ENCODE data around the gene EYS. TPM values are rescaled to one million over a fixed set of nuclear protein-coding genes. Genes with fewer than 3 reads are reported as not detected.

EYS gene
- total RNA-seq, 1 experiment from 2014 or later, result 1.5 TPM

DNA sequence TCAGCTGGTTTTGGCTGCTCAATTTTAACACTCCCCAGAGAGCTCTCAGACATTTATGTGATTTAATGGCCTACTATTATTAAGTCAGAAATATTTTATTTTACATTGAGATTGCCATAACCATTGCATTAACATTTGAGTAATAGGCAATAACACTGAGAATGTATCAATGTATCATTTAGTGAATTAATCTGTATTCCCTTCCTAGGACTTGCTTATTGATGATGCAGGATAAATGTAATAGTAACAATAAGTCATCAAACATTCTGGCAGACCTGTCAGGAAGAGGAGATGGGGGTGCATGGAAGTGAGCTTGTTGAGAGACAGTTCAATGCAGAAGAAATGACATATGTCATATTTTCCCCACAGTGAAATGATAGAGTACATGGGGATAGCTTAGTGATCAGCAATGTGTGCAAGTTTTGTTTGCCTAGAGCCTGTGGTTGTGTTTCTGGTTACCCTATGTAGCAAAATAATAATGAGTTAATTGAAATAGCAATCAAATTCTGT lies 458.9 kb downstream of the EYS start:
- ChIA-PET POLR2A (no interaction called here), CTCF (interaction anchor here (0.9 kb wide), 1 partner anchor 15 kb away, joined by 4 read pairs; no protein-coding TSS in a partner anchor)
- intact Hi-C loops (cut with micrococcal nuclease), result no loop called here
- no peaks in the 10 kb centered on the region for H3K9me3 Mint-ChIP-seq (ENCODE audit: unreplicated experiment)
- H3K4me1 Mint-ChIP-seq (ENCODE audit: insufficient read depth, unreplicated experiment), result no peaks in the 10 kb centered on the region
- no peak for DNase-seq (ENCODE audit: unreplicated experiment)
- no peaks in the 10 kb centered on the region for H3K27me3 Mint-ChIP-seq (ENCODE audit: insufficient read depth, unreplicated experiment)
- no peak overlapping the region for H3K27ac Mint-ChIP-seq (ENCODE audit: low read depth, unreplicated experiment)
- H3K4me3 Mint-ChIP-seq (ENCODE audit: unreplicated experiment), result no peak overlapping the region
- TF ChIP-seq, protein P1, sequence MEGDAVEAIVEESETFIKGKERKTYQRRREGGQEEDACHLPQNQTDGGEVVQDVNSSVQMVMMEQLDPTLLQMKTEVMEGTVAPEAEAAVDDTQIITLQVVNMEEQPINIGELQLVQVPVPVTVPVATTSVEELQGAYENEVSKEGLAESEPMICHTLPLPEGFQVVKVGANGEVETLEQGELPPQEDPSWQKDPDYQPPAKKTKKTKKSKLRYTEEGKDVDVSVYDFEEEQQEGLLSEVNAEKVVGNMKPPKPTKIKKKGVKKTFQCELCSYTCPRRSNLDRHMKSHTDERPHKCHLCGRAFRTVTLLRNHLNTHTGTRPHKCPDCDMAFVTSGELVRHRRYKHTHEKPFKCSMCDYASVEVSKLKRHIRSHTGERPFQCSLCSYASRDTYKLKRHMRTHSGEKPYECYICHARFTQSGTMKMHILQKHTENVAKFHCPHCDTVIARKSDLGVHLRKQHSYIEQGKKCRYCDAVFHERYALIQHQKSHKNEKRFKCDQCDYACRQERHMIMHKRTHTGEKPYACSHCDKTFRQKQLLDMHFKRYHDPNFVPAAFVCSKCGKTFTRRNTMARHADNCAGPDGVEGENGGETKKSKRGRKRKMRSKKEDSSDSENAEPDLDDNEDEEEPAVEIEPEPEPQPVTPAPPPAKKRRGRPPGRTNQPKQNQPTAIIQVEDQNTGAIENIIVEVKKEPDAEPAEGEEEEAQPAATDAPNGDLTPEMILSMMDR (IDR thresholded peaks at IDR 0.05; ENCODE audit: unreplicated experiment), result no peak
- no TSS peak for BruUV-seq (replicated peaks)
- H3K36me3 Mint-ChIP-seq (ENCODE audit: insufficient read depth, unreplicated experiment), result no peaks in the 10 kb centered on the region

DNA sequence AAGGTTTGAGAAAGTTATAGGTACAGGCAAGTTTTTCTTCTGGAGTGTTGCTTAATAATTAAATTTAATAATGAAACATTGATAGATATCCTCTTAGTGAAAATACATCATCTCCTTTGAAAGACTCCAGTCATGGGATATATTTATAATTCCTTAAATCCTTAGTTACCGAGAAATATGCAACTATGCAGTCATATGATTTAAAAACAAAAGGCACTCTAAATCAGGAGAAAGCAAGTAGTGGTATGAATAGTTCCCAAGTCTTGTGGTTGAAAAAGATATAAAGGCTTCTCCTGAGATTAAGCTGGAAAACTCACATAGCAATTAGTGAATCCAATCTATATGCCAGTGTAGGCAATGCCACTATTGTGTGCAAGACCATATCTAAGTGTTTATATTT lies 475.4 kb downstream of the EYS start:
- H3K9me3 Mint-ChIP-seq (ENCODE audit: unreplicated experiment), result no peaks in the 10 kb centered on the region
- H3K36me3 Mint-ChIP-seq (ENCODE audit: insufficient read depth, unreplicated experiment), result no peaks in the 10 kb centered on the region
- no TSS peak for BruUV-seq (replicated peaks)
- H3K4me1 Mint-ChIP-seq (ENCODE audit: insufficient read depth, unreplicated experiment), result peaks cover 15% of the 10 kb centered on the region
- POLR2A ChIA-PET, result no interaction called here
- no peaks in the 10 kb centered on the region for H3K27me3 Mint-ChIP-seq (ENCODE audit: insufficient read depth, unreplicated experiment)
- TF ChIP-seq, protein P1 (IDR thresholded peaks at IDR 0.05; ENCODE audit: unreplicated experiment), result no peak
- H3K4me3 Mint-ChIP-seq (ENCODE audit: unreplicated experiment), result no peak overlapping the region
- intact Hi-C loops (cut with micrococcal nuclease), result no loop called here
- H3K27ac Mint-ChIP-seq (ENCODE audit: low read depth, unreplicated experiment), result no peak overlapping the region
- CTCF ChIA-PET, result no interaction called here
- DNase-seq (ENCODE audit: unreplicated experiment), result no peak

DNA sequence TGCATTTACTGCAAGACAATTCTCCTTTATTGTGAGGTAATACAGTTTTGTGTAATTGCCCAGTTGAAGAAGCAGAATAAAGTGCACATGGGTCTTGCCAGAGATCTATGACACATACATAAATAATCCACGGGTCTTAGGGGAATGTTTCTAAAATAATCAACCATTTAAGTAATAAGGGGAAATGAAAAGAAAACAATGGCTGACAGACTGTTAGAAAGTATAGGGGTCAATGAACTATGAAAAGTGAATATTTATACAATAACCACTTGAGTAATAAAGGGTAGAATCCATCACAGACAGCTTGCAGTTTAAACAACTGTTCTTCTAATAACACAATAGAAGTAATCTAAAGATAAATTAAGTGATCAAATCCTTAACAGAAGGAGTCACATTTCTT lies 477.2 kb downstream of the EYS start:
- DNase-seq (ENCODE audit: unreplicated experiment), result peak; percentile 33
- intact Hi-C loops (cut with micrococcal nuclease), result no loop called here
- ChIA-PET CTCF (no interaction called here), POLR2A (no interaction called here)
- no peak overlapping the region for H3K4me3 Mint-ChIP-seq (ENCODE audit: unreplicated experiment)
- H3K27ac Mint-ChIP-seq (ENCODE audit: low read depth, unreplicated experiment), result peak overlapping the region; percentile 1
- no TSS peak for BruUV-seq (replicated peaks)
- TF ChIP-seq, protein P1 (IDR thresholded peaks at IDR 0.05; ENCODE audit: unreplicated experiment), result no peak
- peaks cover 15% of the 10 kb centered on the region for H3K4me1 Mint-ChIP-seq (ENCODE audit: insufficient read depth, unreplicated experiment)
- no peaks in the 10 kb centered on the region for H3K27me3 Mint-ChIP-seq (ENCODE audit: insufficient read depth, unreplicated experiment)
- H3K9me3 Mint-ChIP-seq (ENCODE audit: unreplicated experiment), result no peaks in the 10 kb centered on the region
- H3K36me3 Mint-ChIP-seq (ENCODE audit: insufficient read depth, unreplicated experiment), result no peaks in the 10 kb centered on the region

DNA sequence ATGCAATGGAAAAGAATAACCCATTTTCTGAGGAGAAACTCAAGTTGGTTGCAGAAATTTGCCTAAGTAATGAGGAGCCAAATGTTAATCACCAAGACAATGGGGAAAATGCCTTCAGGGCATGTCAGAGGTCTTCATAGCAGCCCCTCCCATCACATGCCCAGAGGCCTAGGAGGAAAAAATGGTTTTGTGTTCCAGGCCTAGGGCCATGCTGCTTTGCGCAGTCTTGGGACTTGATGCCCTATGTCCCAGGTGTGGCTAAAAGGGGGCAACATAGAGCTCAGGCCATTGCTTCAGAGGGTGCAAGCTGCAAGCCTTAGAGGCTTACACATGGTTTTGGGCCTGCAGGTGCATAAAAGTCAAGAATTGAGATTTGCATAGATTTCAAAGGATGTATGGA lies 485.9 kb downstream of the EYS start:
- H3K9me3 Mint-ChIP-seq (ENCODE audit: unreplicated experiment), result peaks cover 19% of the 10 kb centered on the region
- BruUV-seq (replicated peaks), result no TSS peak

More for the DNA sequence above, 485.9 kb downstream of the EYS start:
- ChIA-PET POLR2A (no interaction called here), CTCF (no interaction called here)
- Mint-ChIP-seq H3K27me3 (ENCODE audit: insufficient read depth, unreplicated experiment) (no peaks in the 10 kb centered on the region), H3K27ac (ENCODE audit: low read depth, unreplicated experiment) (no peak overlapping the region), H3K4me1 (ENCODE audit: insufficient read depth, unreplicated experiment) (no peaks in the 10 kb centered on the region), H3K36me3 (ENCODE audit: insufficient read depth, unreplicated experiment) (no peaks in the 10 kb centered on the region), H3K4me3 (ENCODE audit: unreplicated experiment) (no peak overlapping the region)
- TF ChIP-seq, protein P1 (IDR thresholded peaks at IDR 0.05; ENCODE audit: unreplicated experiment), result no peak
- intact Hi-C loops (cut with micrococcal nuclease), result no loop called here
- DNase-seq (ENCODE audit: unreplicated experiment), result no peak

Data from MCF 10A (cell line).